ENCODE results near the gene ARHGAP18. TPM values are rescaled to one million over a fixed set of nuclear protein-coding genes. Genes with fewer than 3 reads are reported as not detected.

The ARHGAP18 gene
- total RNA-seq, 1 experiment from 2014 or later, result 2.4 TPM

GRCh38 chr6:129577691-129578090 is 132.3 kb downstream of the ARHGAP18 start:
- no peak overlapping the region for H2AK5ac ChIP-seq (ENCODE audit: insufficient read length, low read length)
- no peak overlapping the region for H4K91ac ChIP-seq (ENCODE audit: insufficient read length, low read depth, low read length)
- H2BK5ac ChIP-seq (ENCODE audit: insufficient read length, low read length), result no peak overlapping the region
- H2BK15ac ChIP-seq (ENCODE audit: low read depth, low read length), result no peak overlapping the region
- no peaks in the 10 kb centered on the region for H4K20me1 ChIP-seq (ENCODE audit: control insufficient read depth, insufficient read depth, insufficient read length)
- H2BK12ac ChIP-seq (ENCODE audit: insufficient read length, low read depth, low read length), result no peak overlapping the region
- H3K4me2 ChIP-seq (ENCODE audit: insufficient read depth, insufficient read length, low read length), result no peak overlapping the region
- no CpG with 5 or more reads among the region's 3 CpGs for WGBS (ENCODE audit: extremely low coverage, insufficient read length, low lambda C conversion rate)
- H2AFZ ChIP-seq (ENCODE audit: low read length), result no peak overlapping the region
- H3K4ac ChIP-seq (ENCODE audit: low read depth, low read length), result no peak overlapping the region
- H3K36me3 Mint-ChIP-seq (ENCODE audit: insufficient read depth in 1 of 3, low read depth in 3 of 3), result no peaks in the 10 kb centered on the region; a peak in 1 of 7 replicates
- H3K9me3 Mint-ChIP-seq, result no peaks in the 10 kb centered on the region; a peak in 1 of 5 replicates
- H2BK20ac ChIP-seq (ENCODE audit: low read depth, low read length, poor library complexity, severe bottlenecking), result no peak overlapping the region
- no peaks in the 10 kb centered on the region for H3K27me3 ChIP-seq (ENCODE audit: insufficient read depth, low read length)
- no peaks in the 10 kb centered on the region for H3K79me2 ChIP-seq (ENCODE audit: insufficient read depth, low read length)
- 0 out of 4 replicates have a peak, but pooled peaks cover 2 to 3% of the 10 kb centered on the region in 2 experiments for H3K4me1 Mint-ChIP-seq
- no peak overlapping the region for H3K27ac Mint-ChIP-seq
- H2BK120ac ChIP-seq (ENCODE audit: low read depth, low read length, poor library complexity, severe bottlenecking), result no peak overlapping the region
- H3K9me3 ChIP-seq (ENCODE audit: control insufficient read depth, low read depth, low read length), result no peaks in the 10 kb centered on the region
- H3K9ac ChIP-seq (ENCODE audit: extremely low read depth, insufficient read length, low read length), result no peak overlapping the region
- no peak overlapping the region for H4K8ac ChIP-seq (replicated peaks; ENCODE audit: insufficient read length, low read depth, low read length)
- no peak for TF ChIP-seq CTCF (conservative IDR thresholded peaks at IDR 0.05)
- no peak overlapping the region for H3T11ph ChIP-seq (ENCODE audit: low read length)
- no peaks in the 10 kb centered on the region for H3K27me3 Mint-ChIP-seq (ENCODE audit: low read depth)
- H3K79me1 ChIP-seq (ENCODE audit: insufficient read depth, low read depth, low read length, poor library complexity, severe bottlenecking), result no peaks in the 10 kb centered on the region
- H3K4me3 Mint-ChIP-seq, result no peak overlapping the region
- no peak overlapping the region for H4K5ac ChIP-seq (ENCODE audit: insufficient read length, low read depth, low read length)
- H3K23ac ChIP-seq (ENCODE audit: insufficient read length, low read depth, low read length), result no peak overlapping the region
- H3K18ac ChIP-seq (ENCODE audit: insufficient read length, low read depth, low read length), result no peak overlapping the region
- H3K23me2 ChIP-seq (ENCODE audit: insufficient read length, low read depth, low read length, poor library complexity, severe bottlenecking), result no peaks in the 10 kb centered on the region
- H3K56ac ChIP-seq (ENCODE audit: insufficient read length, low read depth, low read length), result no peak overlapping the region
- DNase-seq, result no peak
- no peak overlapping the region for H3K27ac ChIP-seq (ENCODE audit: insufficient read length, low read depth, low read length)
- H3K14ac ChIP-seq (ENCODE audit: insufficient read depth, low read length), result no peak overlapping the region
- no peaks in the 10 kb centered on the region for H3K4me1 ChIP-seq (ENCODE audit: insufficient read depth, low read length)
